GM10266 (cell line): ENCODE measurements around the gene ARHGAP27.
"Not testable (repeated sequence)": the region's sequence is repeated elsewhere in the genome, so short reads cannot be mapped to it uniquely, and the experiment has no call there.

ENCODE experiments used
- DNase-seq: peaks from one replicate; pipeline ENCODE4 v3.0.0; 2012; ENCODE audit errors: extremely low spot score
- CTCF ChIP-seq: IDR thresholded peaks from 2 replicates; pipeline ENCODE4 v1.5.1; 2012; ENCODE audit warnings: mild to moderate bottlenecking, low read depth; ENCODE audit not compliant: control insufficient read depth, insufficient read depth; ENCODE audit errors: missing control alignments

ARHGAP27 gene

GRCh38 chr17:45432405-45433158 is at the start of gene ARHGAP27:
Gene ARHGAP27, minus strand, starts transcription at chr17:45432870. Its CDS starts 2,591 bp downstream, at chr17:45430279.
- peak; percentile 34 for DNase-seq
- TF ChIP-seq CTCF = no peak

- not testable (repeated sequence) for DNase-seq
Measured at GRCh38 chr17:45482317-45482716, 49.6 kb upstream of the ARHGAP27 start.

- not testable (repeated sequence) for DNase-seq
Measured at GRCh38 chr17:45475436-45475835, 42.8 kb upstream of the ARHGAP27 start.

GRCh38 chr17:45472249-45472648 is 39.6 kb upstream of the ARHGAP27 start:
- DNase-seq = not testable (repeated sequence)

- not testable (repeated sequence) for DNase-seq
Measured at GRCh38 chr17:45469204-45469563, 36.5 kb upstream of the ARHGAP27 start.

GRCh38 chr17:45468293-45469203 is 35.9 kb upstream of the ARHGAP27 start:
- DNase-seq = not testable (repeated sequence)

GRCh38 chr17:45461524-45462327 is 29.1 kb upstream of the ARHGAP27 start:
- DNase-seq = not testable (repeated sequence)

- not testable (repeated sequence) for DNase-seq
Measured at GRCh38 chr17:45460422-45460821, 27.8 kb upstream of the ARHGAP27 start.

GRCh38 chr17:45454341-45454740 is 21.7 kb upstream of the ARHGAP27 start:
- DNase-seq = not testable (repeated sequence)

- DNase-seq = not testable (repeated sequence)
Measured at GRCh38 chr17:45453731-45454130, 21.1 kb upstream of the ARHGAP27 start.

- not testable (repeated sequence) for DNase-seq
Measured at GRCh38 chr17:45453225-45453534, 20.5 kb upstream of the ARHGAP27 start.

GRCh38 chr17:45452329-45453224 is 19.9 kb upstream of the ARHGAP27 start:
- not testable (repeated sequence) for DNase-seq

GRCh38 chr17:45451660-45452059 is 19.0 kb upstream of the ARHGAP27 start:
- not testable (repeated sequence) for DNase-seq
